AG10803 (cell line): ENCODE results near the gene PHKB.

Experiments
- DNase-seq: peaks from one replicate; pipeline ENCODE4 v3.0.0; 2010; ENCODE audit warnings: low read depth
- H3K4me3 ChIP-seq: 2 replicates; pipeline ENCODE4 v1.5.1; 2011; ENCODE audit warnings: mild to moderate bottlenecking, low read length, control low read depth
- TF ChIP-seq, protein P1 (sequence below): conservative IDR thresholded peaks from 2 replicates; pipeline ENCODE4 v1.5.1; 2011; ENCODE audit warnings: mild to moderate bottlenecking, low read length, control low read depth, inconsistent platforms

Gene PHKB

GRCh38 chr16:47631131-47631530 is 170.0 kb downstream of the PHKB start:
- TF ChIP-seq, protein P1, sequence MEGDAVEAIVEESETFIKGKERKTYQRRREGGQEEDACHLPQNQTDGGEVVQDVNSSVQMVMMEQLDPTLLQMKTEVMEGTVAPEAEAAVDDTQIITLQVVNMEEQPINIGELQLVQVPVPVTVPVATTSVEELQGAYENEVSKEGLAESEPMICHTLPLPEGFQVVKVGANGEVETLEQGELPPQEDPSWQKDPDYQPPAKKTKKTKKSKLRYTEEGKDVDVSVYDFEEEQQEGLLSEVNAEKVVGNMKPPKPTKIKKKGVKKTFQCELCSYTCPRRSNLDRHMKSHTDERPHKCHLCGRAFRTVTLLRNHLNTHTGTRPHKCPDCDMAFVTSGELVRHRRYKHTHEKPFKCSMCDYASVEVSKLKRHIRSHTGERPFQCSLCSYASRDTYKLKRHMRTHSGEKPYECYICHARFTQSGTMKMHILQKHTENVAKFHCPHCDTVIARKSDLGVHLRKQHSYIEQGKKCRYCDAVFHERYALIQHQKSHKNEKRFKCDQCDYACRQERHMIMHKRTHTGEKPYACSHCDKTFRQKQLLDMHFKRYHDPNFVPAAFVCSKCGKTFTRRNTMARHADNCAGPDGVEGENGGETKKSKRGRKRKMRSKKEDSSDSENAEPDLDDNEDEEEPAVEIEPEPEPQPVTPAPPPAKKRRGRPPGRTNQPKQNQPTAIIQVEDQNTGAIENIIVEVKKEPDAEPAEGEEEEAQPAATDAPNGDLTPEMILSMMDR, result no peak
- no peak overlapping the region for H3K4me3 ChIP-seq
- DNase-seq, result no peak

DNA sequence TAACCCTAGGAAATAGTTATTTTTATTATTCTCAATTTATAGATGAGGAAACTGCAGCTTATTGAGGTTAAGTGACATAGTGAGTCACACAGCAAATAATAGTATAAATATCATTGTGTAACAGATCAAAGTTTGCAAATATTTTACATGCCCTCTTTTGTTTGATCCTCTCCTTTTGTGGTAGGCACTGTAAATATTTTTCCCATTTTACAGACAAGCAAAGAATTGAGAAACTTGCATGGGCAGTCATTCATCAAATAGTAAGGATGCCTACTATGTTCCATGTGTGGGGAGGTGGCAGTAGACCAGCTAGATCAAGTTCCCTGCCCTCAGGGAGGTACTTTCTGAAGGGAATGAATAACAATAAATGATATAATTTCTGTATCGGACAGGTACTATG is 173.0 kb downstream of the PHKB start:
- H3K4me3 ChIP-seq, result no peak overlapping the region
- TF ChIP-seq, protein P1, result no peak
- DNase-seq, result no peak

DNA sequence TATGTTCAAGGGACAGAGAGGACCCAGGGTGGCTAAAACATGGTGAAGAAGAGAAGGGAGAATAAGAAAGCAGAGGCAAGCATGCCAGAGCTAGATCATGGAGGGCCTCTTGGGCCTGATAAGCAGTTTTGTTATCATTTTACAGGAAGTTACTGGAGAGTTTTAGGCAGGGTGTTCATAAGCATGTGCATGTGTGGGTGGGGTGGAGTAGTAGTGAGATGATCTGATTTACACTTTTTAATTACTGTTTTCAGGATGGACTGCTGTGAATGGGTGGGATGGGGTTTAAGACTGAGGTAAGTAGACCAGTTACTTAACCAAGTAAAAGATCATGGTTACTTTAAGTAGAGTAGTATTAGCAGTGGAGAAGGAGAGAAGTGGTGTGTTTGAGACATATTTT is 173.6 kb downstream of the PHKB start:
- H3K4me3 ChIP-seq, result no peak overlapping the region
- TF ChIP-seq, protein P1, result no peak
- no peak for DNase-seq

- DNase-seq, result no peak
- H3K4me3 ChIP-seq, result no peak overlapping the region
- TF ChIP-seq, protein P1, result no peak
These were observed 175.5 kb downstream of the PHKB start for GRCh38 chr16:47636501-47637099.

DNA sequence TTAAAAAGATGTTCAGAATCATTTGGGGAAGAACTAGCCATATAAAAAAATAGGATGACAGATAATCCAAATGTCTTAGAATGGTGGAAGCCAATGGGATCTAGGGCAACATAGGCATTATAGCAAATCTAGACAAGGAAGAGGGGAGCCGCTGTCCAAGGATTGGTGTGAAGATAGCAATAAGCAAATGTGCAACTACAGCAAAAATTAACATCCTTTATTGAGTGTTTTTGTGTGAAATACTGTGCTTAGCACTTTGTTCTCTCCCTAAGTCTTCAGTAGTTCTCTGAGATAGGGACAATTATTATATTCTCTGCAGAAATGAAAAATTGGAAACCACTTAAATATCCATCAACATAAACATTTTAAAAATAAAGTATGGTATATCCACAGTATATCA is 177.0 kb downstream of the PHKB start:
- DNase-seq, result no peak
- no peak overlapping the region for H3K4me3 ChIP-seq
- TF ChIP-seq, protein P1, result no peak

GRCh38 chr16:47640661-47641060 is 179.5 kb downstream of the PHKB start:
- TF ChIP-seq, protein P1, result no peak
- no peak for DNase-seq
- H3K4me3 ChIP-seq, result no peak overlapping the region

DNA sequence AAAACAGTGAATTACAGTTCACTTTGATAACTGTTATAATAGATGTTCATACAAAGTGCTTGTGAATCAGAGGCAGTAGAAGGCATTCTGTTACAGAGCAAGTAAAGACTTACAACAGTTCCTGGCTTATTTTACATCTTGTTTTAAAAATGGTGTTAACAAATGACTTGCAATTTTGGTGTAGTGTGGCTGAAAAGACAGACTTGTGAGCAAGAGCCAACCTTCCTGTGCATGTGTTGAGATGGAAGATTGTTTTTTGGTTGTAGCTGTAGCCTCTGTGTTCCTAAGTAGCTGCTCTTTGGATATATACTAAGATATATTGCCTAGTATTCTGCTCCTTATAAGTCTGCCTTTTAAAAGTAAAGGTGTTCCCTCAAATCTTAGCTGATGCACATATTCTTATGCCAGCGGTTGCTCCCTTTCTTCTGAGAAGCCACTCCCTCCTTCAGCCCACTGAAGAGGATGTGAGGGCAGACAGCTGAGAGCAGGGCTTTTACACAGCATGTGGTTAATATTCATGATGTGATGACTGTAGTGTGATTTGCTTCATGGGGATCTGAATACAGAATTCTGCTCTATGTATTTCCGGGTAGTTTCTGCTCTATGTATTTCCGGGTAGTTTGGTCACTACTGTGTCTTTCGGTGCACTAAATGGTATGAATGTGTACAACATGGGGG is 182.3 kb downstream of the PHKB start:
- DNase-seq, result no peak
- no peak overlapping the region for H3K4me3 ChIP-seq
- TF ChIP-seq, protein P1, result no peak
